NCI-H1105 treated with DMSO at 0.1 percent for 48 hours (cell line): ENCODE data around the gene ANXA11.
"Not testable (repeated sequence)": the region's sequence is repeated elsewhere in the genome, so short reads cannot be mapped to it uniquely, and the experiment has no call there.

Experiments
- DNase-seq: peaks from one replicate; lab custom pipeline; 2025; lab: John Stamatoyannopoulos, UW

Gene ANXA11

DNA sequence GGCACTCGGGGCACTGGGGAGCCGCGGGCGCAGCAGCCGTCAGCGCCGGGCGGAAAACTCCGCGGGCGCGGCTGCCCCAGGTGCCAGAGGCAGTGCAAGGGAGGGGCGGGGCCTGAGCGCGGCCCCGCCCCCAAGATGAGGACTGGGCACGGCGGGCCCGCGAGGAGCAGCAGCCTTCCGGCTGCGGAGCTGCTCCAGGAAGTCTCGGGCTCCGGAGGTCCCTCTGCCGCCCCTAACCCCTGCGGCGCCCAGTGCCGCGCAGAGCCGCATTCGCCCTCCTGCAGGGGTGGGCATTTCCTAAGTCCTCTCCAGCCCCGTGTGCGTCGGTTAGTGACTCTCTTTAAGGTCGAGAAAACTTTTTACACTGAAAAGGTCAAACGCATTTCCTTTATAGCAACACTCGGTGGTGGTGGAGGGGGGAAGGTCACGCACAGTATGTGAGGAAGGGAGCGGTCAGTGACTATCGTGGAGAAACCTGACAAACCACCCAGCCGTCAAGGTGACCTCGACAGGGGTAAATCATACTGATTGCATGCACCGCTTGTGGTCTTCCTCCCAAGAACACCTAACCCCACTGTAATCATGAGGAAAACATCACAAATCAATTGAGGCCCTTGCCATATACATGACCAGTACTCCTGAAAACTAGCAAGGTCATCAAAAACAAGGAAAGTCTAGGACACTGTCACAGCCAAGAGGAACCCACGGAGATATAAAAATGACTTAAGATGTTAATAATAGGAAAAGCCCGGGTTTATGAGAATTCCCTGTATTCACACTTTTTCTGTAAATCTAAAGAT, at the start of gene ANXA11:
ANXA11 (minus strand) TSS at position 61 of the 800 bp plus-strand sequence. CDS start 32,676 bp downstream, outside the sequence.
- DNase-seq: peak; percentile 64

DNA sequence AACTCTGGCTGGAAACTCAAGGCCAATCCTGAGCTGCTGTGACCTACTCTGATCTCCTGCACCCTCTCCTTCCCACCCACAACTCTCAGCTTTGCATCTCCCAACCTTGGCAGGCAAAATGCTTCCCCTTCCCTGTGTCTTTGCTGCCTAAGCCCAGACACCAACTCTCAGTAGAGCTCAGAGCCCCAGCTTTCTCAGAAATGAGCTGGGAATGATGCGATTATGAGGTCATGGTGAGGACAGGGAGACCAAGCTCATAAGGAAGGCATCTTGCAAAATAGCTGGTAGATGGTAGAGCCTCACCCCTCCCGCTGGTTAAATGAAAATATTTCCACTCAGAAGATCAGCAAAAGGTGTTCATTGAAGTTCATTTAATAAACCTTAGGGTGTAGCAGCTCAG, 49.4 kb upstream of the ANXA11 start:
- not testable (repeated sequence) for DNase-seq

DNA sequence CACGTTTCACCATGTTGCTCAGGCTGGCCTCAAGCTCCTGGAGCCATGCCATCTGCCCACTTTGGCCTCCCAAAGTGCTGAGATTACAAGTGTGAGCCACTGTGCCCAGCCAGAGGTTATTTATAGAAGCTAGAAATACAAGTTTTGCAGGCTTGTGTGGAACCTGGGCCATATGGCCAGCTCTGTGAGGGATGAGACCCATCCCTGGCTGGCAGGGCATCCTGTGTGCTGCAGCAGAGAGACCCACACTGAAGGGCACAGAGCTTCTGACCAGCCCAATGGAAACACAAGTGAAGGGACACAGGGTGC, 48.6 kb upstream of the ANXA11 start:
- DNase-seq: not testable (repeated sequence)

DNA sequence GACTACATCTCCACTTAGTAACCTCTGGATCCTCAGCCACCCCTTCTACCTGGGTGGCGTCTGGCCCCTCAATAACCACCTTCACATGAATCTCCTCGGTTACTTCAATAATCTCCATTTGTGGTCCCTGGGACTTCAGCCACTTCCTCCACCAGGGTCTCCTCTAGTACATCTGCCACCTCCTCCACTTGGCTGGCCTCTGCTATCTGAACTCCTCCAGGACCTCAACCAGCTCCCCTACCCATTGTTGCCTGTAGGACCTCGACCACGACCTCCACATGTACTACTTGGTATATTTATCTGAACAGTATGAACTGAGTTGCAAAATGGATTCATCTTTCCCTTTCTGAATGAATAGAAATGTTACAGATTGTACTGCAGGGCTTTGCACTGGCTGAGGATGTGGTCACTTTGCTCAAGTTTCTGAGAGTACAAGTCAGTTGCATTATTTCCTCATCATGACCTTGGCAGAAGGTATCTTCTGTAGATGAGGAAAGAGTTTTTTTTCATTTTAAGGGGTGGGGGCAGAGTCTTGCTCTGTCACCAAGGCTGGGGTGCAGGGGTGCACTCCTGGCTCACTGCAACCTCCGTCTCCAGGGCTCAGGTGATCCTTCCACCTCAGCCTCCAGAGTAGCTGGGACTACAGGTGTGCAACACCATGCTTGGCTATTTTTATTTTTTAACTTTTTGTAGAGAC, 48.1 kb upstream of the ANXA11 start:
- DNase-seq: no peak

DNA sequence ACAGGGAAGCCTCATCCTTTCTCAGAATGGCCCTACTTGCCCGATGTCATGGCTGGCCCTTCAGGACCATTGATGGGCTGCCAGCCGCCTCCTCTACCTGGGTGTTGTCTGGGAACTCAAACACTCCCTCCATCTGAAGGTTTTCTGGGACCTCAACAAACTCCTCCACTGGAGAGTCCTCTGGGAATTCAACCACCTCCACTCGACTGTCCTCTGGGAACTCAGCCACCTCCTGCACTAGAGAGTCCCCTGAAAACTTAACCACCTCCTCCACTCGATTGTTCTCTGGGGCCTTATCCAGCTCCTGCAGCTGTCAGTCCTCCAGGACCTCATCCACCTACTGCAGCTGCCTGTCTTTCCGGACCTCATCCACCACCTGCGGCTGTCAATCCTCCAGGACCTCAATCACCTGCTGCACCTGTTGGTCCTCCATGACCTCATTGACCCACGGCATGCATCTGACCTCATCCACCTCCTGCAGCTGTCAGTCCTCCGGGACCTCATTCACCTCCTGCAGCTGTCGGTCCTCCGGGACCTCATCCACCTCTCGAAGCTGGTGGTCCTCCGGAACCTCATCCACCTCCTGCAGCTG, 47.1 kb upstream of the ANXA11 start:
- DNase-seq: no peak

DNA sequence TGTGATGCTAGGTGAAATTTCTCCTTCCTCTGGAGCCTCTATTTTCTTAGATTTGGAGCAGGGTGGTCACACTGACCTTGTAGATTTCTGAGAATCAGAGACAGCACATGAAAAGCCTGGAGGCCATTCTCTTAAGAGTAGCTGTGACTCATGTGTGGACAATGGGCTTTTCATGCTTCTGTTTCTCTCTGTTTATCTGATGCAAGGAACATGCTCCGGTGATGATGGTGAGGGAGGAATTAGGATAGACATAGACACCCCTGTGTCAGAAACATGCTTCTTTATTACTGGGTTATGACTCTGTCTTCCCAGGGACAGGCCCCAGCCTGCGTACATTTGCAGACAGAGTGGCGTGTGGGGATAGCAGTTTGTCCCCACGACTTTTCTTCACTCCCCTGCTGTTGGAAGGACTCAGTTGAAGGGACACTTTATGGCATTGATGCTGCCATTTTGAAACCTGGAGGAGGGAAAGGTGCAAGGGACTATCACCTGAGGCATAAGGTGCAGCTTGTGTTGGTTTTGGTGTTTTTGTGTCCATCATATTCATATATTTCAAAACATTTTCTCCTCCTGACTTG, 46.5 kb upstream of the ANXA11 start:
- DNase-seq: not testable (repeated sequence)

DNA sequence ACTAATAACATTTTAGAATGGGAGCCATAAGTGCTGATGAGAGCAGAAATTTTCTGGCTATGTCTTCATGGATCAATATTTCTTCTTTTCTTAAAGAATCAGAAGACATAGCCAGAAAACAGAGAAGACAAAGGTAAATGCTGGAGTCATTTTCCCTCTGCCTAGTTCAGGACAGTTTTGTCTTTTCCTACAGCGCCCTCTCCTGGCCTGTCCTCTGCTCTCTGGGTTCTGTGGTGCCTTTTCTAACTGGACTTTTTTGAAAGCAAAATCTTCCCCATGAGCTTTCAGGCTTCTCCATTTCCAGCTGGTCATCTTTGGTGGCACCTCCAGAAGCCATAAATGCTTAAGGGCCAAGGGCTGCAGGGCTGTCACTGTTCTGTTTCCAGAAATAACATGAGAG, 45.1 kb upstream of the ANXA11 start:
- not testable (repeated sequence) for DNase-seq

DNA sequence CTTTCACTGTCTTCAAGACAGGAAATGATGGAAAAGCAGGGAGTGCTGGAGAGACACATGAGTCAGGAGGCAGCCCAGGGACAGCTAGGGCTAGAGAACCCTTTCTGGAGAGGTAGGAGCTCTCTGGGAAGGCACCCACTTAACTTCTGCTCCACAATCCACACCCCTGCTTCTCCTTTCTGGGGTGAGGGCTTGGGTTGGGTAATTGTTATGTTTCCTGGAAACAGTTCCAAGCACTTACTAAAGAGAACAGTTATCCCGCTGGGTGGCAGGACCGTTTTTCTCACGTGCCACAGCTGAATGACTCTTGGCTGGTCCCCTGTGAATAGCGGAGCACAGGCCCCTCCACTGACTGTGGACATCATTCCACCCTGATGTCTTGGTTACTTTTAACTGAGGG, 44.6 kb upstream of the ANXA11 start:
- not testable (repeated sequence) for DNase-seq

DNA sequence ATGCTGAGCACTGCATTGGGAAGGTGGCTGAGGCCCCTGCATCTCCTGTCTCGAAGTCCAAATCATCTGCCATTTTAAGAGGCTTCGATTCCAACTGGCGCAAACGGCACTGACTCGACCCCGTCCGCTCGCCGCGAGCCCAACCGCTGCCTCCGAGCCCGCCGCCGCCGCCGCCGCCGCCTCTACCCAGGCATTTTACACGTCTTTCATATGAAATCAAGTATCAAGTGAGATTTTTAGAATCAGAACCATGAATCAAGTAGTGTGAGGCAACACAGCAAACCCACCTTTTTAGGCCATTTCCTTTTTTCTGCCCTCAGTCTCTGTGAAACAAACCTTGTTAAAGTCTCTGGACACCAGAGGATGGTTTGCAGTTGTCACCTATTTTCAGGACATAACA, 42.3 kb upstream of the ANXA11 start:
- not testable (repeated sequence) for DNase-seq

DNA sequence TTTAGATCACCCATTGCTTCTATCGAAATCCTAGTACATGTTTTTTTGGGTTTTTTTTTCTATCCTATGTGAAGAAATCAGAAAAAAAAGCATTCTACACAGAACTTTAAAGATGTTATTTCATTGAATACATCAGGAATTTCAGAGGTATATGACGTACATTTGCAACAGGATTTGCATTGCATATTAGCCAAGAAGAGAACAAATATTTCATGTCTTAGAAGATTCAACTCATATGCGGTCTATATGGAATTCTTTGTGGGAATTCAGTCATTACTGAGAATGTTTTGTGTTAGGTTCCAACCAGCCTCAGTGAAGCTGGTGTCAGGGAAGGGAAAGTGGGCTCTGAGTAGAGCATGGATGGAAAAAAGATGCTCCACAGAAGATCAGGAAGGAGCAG, 39.0 kb upstream of the ANXA11 start:
- DNase-seq: not testable (repeated sequence)

DNA sequence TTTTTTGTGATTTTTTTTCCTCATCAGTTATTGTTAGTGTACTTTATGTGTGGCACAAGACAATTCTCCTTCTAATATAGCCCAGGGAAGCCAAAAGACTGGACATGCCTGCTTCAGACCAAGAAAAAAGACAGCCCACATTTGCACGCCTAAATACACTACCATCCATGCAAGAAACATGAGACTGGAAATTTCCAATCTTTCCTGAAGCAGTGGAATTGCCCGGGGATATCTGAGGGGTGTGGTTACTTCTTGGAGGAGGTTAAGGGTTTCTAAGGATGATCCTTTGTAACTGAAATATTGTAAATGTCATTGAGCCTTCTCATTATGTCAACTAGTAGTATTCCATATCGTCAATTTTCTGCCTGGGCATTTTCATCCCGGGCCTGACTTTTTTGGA, 37.0 kb upstream of the ANXA11 start:
- not testable (repeated sequence) for DNase-seq

DNA sequence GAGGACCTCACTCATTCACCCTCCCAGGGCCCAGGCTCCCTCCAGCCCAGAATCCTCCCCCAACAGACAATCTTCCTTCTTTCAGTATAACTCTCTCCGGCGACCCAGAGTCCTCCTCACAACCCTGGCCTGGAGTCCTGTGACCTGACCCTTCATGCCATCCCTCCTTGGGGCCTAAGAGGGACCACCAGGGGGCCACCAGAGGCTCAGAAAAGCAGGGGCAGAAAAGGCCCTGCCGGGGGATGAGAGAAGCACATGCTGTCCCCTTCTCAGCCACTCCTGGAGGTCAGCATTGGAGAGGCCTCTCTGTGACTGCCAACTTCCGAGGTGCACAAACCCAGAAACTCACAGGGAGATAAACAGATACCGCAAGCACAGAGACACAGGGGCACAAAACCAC, 31.1 kb upstream of the ANXA11 start:
- not testable (repeated sequence) for DNase-seq

DNA sequence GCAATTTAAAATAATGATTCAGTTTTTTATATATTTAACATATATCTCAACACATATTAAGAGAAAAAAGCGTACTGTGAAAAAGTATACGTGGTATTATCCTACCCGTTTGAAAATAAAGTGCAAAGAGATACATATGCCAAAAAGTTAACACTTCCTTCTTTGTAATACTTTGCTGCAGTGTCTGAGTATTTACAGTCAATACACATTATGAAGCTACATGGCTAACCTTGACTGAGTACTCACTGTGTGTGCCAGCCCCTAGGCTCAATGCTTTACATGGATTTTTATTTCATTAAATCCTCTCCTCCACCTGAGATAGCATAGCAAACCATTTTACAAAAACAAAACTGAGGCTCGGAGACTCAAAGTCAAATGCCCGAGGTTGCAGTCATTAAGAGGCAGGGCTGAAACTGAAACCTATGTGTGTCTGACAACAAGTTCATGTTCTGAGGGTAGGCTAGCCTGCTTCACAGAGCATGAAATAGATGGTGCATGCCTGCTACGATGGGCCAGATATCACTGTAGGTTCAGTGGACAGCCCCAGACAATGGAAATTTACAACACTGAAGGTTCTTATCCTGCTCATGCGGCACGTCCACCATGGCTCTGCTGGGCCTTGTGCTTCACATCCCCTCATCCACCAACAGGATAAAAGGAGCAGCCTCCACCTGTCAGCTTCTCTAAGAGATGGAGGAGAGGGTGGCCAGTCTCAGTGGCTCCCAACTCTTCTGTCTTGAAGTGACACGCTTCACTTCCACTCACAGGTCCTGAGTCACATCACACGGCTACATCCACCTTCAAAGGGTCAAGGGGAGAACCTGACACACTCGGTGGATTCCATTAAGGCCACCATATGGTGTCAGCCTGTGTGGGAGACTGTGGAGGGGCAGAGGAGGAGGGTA, 29.2 kb upstream of the ANXA11 start:
- DNase-seq: not testable (repeated sequence)

DNA sequence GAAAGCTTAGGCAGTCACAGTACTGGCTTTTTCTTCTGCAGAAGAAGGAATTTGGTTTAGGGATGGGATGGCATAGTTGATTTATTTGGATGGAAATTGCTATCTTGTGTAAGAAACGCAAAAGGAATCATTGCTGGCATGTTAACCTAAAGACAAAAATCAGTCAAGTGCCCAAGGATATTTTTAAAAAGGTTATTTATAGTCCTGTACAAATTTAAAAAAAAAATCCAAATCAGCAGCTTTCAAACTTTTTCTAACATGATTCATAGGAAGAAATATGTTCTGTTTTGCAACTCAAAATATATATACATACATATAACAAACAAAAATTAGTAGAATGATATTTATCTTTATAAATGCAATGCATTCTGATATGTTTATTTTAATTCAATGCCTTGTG, 28.5 kb upstream of the ANXA11 start:
- DNase-seq: not testable (repeated sequence)

DNA sequence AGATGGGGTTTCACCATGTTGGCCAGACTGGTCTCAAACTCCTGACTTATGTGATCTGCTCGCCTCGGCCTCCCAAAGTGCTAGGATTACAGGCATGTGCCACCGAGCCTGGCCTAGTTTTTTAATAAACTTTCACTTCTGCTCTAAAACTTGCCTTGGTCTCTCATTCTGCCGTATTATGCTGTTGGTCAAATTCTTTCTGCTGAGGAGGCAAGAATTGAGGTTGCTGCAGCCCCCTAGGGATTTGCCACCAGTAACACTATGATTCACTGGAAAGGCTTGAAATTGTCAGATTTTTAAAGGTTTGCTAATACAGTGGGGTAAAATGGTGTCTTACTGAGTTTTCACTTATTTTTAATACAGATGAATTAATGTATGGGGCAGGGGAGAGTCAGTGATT, 21.4 kb upstream of the ANXA11 start:
- not testable (repeated sequence) for DNase-seq

DNA sequence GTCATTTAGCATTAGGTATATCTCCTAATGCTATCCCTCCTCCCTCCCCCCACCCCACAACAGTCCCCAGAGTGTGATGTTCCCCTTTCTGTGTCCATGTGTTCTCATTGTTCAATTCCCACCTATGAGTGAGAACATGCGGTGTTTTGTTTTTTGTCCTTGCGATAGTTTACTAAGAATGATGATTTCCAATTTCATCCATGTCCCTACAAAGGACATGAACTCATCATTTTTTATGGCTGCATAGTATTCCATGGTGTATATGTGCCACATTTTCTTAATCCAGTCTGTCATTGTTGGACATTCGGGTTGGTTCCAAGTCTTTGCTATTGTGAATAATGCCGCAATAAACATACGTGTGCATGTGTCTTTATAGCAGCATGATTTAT, 17.7 kb upstream of the ANXA11 start:
- not testable (repeated sequence) for DNase-seq

DNA sequence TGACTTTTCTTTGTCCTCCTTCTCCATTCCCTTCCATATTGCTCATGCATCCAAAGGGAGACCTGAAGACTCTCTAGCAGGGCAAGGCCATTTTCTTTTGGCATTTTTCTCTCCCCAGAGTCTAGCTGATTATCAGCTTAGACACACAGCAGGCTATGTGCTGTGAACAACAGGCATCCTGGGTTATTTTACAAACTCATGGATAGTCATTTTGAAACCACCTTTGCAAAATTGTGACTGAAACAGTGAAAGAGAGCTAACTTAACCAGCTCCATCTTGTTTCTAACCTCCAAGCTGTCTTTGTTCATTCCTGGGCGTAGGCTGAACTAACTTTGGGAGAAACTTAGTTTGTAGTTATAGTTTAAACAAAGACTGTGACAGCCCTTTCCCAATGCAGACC, 13.5 kb upstream of the ANXA11 start:
- DNase-seq: not testable (repeated sequence)

DNA sequence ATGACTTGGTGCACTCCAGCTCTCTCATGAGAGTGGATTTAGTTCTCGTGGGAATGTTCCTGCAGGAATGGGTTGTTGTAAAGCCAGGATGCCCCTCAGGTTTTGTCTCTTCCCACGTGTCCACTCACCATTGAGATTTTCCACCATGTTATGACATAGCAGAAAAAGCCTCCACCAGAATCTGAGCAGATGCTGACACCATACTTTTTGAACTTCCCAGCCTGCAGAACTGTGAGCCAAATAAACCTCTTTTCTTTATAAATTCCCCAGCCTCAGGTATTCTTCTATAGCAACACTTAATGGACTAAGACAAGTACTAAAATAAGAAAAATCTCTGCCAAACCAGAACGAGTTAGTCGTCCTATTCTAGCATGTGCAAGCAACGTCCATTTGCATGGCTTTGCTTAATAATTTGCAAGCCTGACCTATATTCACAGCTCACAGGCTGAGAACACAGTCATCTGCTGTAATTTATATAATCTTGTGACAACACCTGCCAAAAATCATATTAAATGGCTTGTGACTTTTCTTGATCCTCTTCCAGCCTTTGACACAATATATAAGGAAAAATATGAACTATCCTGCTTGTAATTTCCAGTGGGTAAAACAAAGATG, 9.1 kb upstream of the ANXA11 start:
- not testable (repeated sequence) for DNase-seq

DNA sequence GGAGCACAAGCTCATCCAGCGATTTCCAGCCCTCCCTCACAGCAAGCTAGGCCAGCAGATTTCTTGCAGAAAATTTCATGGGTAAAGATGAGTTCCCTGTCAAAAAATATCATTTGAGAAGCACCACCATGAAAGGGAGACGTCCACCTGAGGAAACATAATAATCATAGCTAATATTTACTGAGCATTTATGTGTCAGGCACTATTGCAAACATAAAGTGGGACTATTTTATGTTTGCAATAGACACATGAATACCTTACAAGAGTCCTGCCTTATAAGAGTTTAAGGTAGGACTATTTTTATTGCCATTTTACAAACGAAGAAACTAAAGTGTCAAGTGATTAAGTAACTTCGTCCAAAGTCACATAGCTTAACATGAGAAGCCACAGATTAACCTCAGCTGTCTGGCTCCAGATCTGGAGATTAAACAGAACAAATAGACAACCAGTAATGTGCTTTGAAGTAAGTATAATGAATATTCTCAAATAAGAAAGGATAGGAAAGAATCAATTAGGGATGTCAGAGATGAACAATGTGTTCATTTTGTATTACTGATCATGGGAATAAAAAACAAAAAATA, 7.3 kb upstream of the ANXA11 start:
- not testable (repeated sequence) for DNase-seq

DNA sequence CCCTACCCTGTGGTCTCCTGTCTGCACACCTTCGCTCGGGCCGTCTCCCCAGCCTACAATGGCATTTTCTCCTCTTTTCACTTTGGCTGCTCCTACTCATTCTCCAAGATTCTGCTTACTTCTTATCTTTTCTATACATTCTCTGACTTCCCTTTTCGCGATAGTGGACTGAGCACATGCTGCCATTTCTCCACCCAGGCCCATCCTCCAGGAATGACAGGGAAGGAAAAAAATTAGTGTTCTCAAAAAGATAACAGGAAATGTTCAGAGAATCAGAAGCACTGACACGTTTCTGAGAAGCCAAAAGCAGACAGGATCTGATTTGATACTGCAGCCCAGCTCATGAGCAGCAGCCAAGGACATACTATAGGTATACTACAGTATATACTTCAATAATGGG, 6.4 kb upstream of the ANXA11 start:
- no peak for DNase-seq

DNA sequence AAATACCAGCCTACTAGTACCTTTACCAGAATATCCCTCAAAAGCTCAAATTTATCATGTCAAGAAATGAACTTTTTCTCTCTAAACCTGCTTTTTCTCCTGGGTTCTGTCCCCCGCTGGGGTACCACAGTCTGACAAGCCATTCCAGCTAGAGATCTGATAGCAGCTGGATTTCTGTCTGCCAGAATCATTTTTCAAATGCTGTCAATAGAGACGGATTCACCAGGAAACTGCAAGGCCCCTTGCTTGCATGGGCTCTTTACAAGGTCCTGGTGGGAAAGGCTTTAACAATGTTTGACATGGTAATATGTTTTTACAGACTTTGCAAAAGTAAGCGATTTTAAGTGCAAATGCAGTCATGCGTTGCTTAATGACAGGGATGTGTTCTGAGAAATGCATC, 4.9 kb upstream of the ANXA11 start:
- DNase-seq: no peak
